ENCODE results near the gene EED.

EED gene

DNA sequence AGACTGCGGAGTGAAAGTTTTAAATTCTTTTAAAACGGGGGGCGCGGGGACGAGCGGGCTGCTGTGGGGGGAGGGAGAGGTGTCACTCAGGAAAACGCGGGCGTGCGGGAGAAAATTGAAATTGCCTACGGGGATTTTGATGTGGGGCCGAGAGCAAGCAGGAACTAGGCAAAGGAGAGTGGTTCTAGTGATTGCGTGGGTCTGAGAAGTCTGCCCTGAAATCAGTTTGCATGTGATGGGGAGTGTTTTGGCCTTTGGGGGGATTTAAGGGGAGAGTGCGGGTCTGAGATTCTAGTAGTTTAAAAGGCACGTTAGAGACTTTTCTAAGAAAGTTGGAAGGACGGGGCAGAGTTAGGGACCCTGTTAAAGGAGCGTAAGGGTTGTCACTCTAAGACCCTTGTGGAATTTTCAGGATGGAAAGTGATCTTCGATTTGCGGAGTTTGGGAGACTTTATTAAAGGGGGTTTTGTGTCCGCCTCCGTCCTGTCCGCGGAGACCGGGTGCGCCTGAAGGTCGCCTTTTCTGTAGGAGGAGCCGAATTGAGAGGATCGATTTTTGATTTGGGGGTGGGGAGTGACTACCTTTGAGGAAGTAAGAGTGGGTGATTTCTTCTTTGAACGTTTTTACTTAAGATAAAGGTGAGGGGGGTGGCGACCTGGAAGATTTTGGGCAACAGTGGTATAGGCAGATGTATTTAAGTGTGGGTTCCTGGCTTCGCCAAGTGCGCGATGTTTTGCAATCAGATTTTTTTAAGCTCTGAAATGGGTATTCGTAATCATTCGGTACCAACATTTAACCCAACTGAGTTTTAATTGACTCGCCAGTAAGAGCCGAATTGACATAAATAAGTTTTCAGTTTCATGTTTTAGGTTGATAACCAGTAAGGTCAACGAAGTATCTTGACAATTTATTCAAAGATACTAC lies 1.1 kb downstream of the EED start:
- DNase-seq (ENCODE audit: extremely low spot score, insufficient read length, low read depth) (no peak), FAIRE-seq (no peak)

- FAIRE-seq (no peak), DNase-seq (ENCODE audit: extremely low spot score, insufficient read length, low read depth) (no peak)
These were observed 1.7 kb downstream of the EED start for GRCh38 chr11:86246293-86246675.

DNA sequence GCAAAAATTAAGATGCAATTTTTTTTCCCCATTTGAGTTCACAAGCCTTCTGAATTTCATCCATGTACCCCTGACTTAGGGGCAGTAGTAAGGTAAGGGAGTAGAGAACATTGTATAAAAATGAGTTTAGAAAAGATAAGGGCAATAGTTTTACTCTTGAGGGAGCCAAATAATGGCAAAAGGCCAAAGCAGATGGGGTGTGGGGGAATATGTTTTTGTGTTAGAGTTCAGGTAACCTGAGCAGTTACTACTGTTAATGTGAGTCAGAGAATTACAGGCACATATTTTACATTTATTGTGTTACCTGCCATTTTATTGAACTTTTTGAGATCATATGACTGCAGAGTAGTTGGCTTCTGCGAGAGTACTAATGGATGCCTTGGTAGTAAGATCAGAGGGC lies 3.1 kb downstream of the EED start:
- DNase-seq (ENCODE audit: extremely low spot score, insufficient read length, low read depth) (no peak), FAIRE-seq (no peak)

- no peak for FAIRE-seq
- no peak for DNase-seq (ENCODE audit: extremely low spot score, insufficient read length, low read depth)
These were observed 4.1 kb downstream of the EED start for GRCh38 chr11:86248609-86249008.

DNA sequence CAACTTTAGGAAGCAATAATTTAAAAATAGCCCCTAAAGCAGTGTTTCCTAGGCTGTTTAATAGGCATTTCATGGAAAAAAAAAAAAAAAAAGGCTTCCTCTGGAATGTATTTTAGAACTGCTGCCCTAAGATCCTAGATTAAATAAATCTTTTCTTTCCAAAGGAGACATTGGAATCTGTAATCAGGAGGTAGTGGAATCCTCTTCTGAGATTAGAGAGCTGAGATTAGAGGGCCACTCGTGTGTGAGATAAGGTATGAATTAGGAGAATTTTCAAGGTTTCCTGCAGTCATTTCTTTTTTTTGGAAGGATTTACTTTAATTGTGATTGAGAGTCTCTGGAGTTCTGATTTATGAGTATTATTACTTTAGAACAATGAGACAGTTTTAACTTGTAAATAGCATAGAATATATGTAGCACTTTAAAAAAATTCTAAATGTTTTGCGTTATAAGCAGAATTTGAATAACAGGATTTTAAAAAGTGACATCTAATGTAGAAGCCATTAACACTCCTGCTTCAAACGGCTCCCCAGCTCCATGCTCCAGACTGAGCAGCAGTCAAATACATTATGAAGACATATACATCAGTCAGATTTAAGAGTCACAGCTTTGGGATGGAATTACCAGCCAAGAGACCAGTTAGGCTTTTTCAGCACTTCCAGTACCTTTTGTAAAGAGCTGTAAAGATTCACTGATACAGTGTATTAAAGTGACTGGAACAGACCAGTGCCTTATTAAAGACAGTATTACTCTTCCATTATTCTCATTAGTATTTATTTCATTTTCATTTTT lies 5.0 kb downstream of the EED start:
- no peak for DNase-seq (ENCODE audit: extremely low spot score, insufficient read length, low read depth)
- FAIRE-seq: no peak

GRCh38 chr11:86251345-86251744 lies 6.8 kb downstream of the EED start:
- FAIRE-seq (peak; percentile 63), DNase-seq (ENCODE audit: extremely low spot score, insufficient read length, low read depth) (no peak)

DNA sequence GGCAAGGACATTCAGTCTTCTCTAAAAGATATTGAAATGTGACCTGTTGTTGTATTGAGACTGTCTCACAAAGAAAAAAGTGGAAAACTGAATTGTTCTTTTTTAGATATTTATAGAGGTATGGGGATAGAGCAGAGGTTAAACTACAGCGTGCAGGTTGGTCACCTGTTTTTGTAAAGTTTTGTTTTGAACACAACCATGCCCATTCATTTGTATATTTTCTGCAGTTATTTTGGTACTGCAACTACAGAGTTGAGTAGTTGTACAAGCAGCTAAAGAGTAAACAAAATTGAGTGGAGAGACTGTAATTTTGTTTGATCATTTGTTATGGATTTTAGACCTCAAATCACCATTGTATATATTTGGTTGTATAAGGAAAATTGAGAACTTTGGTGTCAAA lies 11.3 kb downstream of the EED start:
- FAIRE-seq: peak; percentile 77

DNA sequence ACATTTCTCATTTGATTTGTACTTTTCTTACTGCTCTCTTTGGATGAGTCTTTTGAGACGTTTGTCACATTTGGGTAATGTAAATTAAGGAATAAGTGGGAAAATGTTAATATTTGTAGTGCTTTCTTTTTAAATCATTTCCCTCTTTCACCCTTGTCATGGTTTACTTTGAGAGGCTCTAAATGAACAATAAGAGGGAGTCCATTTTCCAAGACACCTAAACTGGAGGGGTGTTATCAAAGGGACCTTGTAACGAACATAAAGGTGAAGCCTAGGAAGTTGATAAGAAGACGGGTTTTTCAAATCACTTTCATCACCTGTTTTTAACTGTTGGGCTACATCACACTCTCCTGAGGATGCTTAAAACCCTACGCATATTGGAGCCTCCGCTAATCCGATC lies 12.1 kb downstream of the EED start:
- FAIRE-seq (no peak), DNase-seq (ENCODE audit: extremely low spot score, insufficient read length, low read depth) (no peak)

More for the DNA sequence above, 11.3 kb downstream of the EED start:
- DNase-seq (ENCODE audit: extremely low spot score, insufficient read length, low read depth): no peak

DNA sequence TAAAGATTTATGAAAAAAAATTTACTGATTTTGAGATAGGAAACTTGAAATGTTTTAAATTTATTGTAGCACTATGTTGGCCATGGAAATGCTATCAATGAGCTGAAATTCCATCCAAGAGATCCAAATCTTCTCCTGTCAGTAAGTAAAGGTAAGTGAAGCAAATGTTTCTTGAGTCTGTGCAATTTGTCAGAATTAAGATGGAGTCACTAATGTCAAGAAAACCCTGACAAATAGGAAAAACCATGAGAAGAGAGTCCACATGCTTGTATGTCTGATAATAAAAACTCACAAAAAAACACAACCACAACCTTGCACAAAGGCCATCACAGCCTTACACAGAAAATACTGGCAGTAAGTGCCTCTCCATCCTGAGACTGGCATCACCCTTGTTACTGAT lies 12.9 kb downstream of the EED start:
- DNase-seq (ENCODE audit: extremely low spot score, insufficient read length, low read depth) (no peak), FAIRE-seq (no peak)

DNA sequence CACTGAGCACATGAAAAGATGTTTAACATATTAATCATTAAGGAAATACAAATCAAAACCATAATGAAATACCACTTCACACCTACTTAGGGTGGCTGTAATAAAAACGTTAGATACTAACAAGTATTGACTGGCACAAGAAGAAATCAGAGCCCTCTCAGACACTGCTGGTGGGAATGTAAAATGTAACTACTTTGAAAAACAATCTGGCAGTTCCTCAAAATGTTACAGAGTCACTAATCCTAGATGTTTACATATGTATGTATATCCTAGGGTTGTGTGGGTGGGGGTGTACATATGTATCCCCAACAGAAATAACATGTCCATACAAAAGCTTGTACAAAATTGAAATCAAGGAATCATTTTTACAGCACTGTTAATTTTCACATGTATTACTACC lies 15.2 kb downstream of the EED start:
- DNase-seq (ENCODE audit: extremely low spot score, insufficient read length, low read depth) (no peak), FAIRE-seq (no peak)

GRCh38 chr11:86261328-86261727 lies 16.8 kb downstream of the EED start:
- no peak for FAIRE-seq
- no peak for DNase-seq (ENCODE audit: extremely low spot score, insufficient read length, low read depth)

DNA sequence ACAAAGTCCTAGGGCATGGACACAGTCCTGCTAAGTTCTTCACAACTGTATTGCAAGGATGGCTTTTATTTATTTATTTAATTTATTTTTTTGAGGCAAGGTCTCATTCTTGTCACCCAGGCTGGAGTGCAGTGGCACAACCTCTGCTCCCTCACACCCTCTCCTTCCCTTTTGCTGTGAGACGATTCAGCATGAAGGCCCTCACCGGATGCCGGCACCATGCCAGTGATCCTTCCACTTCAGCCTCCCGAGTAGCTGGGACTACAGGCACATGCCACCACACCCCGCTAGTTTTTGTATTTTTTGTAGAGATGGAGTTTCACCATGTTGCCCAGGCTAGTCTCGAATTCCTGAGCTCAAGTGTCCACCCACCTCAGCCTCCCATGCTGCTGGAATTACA lies 17.8 kb downstream of the EED start:
- FAIRE-seq: no peak
- no peak for DNase-seq (ENCODE audit: extremely low spot score, insufficient read length, low read depth)

GRCh38 chr11:86264649-86265048 lies 20.1 kb downstream of the EED start:
- FAIRE-seq: no peak
- no peak for DNase-seq (ENCODE audit: extremely low spot score, insufficient read length, low read depth)

- FAIRE-seq (no peak), DNase-seq (ENCODE audit: extremely low spot score, insufficient read length, low read depth) (no peak)
These were observed 20.6 kb downstream of the EED start for GRCh38 chr11:86265194-86265593.

DNA sequence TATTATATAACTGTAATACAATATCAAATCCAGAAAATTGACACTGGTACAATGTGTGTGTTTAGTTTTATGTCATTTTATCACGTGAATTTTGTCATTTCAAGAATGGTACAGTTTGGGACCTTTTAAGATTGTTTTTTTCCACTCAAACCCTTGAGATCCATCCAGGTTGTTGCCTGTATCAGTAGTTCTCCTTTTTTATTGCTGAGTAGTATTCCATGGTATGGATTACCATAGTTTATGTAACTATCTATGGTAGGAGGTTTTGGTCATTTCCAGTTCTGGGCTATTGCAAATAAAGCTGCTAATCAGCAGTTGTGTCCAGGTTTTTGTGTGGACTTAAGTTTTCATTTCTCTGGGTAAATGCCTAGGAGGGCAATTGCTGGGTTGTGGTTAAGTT lies 25.1 kb downstream of the EED start:
- DNase-seq (ENCODE audit: extremely low spot score, insufficient read length, low read depth) (no peak), FAIRE-seq (no peak)

GRCh38 chr11:86274503-86274902 lies 29.9 kb downstream of the EED start:
- no peak for DNase-seq (ENCODE audit: extremely low spot score, insufficient read length, low read depth)
- FAIRE-seq: no peak

GRCh38 chr11:86274999-86275398 lies 30.4 kb downstream of the EED start:
- FAIRE-seq (no peak), DNase-seq (ENCODE audit: extremely low spot score, insufficient read length, low read depth) (no peak)

GRCh38 chr11:86275493-86276370 lies 31.2 kb downstream of the EED start:
- FAIRE-seq (no peak), DNase-seq (ENCODE audit: extremely low spot score, insufficient read length, low read depth) (no peak)

DNA sequence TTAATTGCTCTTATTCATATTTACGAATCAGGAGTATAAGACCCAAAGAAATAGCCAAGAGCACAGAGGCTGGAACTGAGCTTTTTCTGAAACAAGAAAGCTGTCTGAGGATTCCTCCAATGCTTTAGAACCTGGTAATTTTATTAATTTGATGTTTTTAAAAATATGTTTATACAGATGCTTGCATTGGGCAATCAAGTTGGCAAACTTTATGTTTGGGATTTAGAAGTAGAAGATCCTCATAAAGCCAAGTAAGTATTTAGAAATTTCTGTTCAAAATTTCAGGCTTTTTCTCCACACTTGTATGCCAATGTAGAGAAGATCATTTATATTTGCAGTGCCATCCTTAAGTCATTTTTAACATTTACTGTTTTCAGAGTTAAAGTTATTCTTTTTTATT lies 33.2 kb downstream of the EED start:
- FAIRE-seq: no peak
- DNase-seq (ENCODE audit: extremely low spot score, insufficient read length, low read depth): no peak

GRCh38 chr11:86278226-86278625 lies 33.7 kb downstream of the EED start:
- no peak for DNase-seq (ENCODE audit: extremely low spot score, insufficient read length, low read depth)
- no peak for FAIRE-seq

Data from GM18507 (cell line).